Breast epithelium (tissue), 3 donors: ENCODE measurements around the gene C6orf47.

Experiments
- POLR2A ChIP-seq: fragments of 450-650 bp; IDR thresholded peaks from one replicate; pipeline ENCODE4 v1.6.1; 2016; ENCODE audit warnings: antibody characterized with exemption, mild to moderate bottlenecking, moderate library complexity
- POLR2AphosphoS5 ChIP-seq, 3 donors: sonication (generic); formaldehyde crosslinking; IDR thresholded peaks; one replicate each; pipeline ENCODE4 v1.6.1; 2017; ENCODE audit warnings: antibody characterized with exemption in 3 of 3
- TF ChIP-seq, protein P1 (sequence below), 3 donors: fragments of 450-650 bp; IDR thresholded peaks; one replicate each; pipeline ENCODE4 v1.5.1; 2016 to 2017; ENCODE audit warnings: antibody characterized with exemption in 3 of 3, mild to moderate bottlenecking in 3 of 3, moderate library complexity in 3 of 3

DNA sequence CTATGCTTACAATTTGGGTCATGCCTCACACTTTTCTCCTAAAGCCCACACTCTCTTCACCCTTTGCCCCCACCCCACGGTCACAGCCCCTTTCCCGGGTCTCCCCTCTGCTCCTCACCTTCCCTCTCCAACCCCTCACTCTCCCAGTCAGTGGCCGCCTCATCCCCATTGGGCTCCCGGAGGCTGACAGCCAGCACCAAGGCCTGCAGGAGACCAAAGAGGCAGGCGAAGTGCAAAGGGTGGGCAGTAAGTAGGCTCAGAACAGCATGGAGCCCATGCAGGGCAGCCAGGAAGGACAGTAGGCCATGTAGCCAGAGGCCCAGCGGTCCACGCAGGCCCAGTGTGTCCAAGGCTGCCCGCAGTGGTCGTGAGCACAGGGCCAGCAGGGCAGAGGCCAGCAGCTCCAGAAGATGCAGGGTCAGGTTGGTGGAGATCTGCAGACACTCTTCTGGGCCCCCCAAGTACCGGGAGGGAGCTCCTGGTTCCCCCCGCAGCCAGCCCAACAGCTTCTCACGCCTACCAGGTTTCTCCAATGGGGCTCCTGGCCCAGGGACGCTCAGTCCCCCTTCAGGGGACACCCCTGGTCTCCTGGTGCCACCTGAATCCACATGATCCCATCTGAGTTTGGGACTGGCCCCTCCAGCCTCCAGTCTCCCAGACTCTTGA lies 1.5 kb downstream of the C6orf47 start:
- TF ChIP-seq POLR2AphosphoS5 (IDR thresholded peaks at IDR 0.05) (no peak), POLR2A (no peak)
- TF ChIP-seq, protein P1, sequence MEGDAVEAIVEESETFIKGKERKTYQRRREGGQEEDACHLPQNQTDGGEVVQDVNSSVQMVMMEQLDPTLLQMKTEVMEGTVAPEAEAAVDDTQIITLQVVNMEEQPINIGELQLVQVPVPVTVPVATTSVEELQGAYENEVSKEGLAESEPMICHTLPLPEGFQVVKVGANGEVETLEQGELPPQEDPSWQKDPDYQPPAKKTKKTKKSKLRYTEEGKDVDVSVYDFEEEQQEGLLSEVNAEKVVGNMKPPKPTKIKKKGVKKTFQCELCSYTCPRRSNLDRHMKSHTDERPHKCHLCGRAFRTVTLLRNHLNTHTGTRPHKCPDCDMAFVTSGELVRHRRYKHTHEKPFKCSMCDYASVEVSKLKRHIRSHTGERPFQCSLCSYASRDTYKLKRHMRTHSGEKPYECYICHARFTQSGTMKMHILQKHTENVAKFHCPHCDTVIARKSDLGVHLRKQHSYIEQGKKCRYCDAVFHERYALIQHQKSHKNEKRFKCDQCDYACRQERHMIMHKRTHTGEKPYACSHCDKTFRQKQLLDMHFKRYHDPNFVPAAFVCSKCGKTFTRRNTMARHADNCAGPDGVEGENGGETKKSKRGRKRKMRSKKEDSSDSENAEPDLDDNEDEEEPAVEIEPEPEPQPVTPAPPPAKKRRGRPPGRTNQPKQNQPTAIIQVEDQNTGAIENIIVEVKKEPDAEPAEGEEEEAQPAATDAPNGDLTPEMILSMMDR (IDR thresholded peaks at IDR 0.05) = no peak
